ENCODE results near the gene STX3.

STX3 gene

GRCh38 chr11:59770319-59770718 is 15.1 kb downstream of the STX3 start:
- TF ChIP-seq, protein P1, sequence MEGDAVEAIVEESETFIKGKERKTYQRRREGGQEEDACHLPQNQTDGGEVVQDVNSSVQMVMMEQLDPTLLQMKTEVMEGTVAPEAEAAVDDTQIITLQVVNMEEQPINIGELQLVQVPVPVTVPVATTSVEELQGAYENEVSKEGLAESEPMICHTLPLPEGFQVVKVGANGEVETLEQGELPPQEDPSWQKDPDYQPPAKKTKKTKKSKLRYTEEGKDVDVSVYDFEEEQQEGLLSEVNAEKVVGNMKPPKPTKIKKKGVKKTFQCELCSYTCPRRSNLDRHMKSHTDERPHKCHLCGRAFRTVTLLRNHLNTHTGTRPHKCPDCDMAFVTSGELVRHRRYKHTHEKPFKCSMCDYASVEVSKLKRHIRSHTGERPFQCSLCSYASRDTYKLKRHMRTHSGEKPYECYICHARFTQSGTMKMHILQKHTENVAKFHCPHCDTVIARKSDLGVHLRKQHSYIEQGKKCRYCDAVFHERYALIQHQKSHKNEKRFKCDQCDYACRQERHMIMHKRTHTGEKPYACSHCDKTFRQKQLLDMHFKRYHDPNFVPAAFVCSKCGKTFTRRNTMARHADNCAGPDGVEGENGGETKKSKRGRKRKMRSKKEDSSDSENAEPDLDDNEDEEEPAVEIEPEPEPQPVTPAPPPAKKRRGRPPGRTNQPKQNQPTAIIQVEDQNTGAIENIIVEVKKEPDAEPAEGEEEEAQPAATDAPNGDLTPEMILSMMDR (IDR thresholded peaks at IDR 0.05), result no peak

- TF ChIP-seq, protein P1 (IDR thresholded peaks at IDR 0.05), result no peak
Observed at GRCh38 chr11:59770869-59771268, 15.7 kb downstream of the STX3 start.

GRCh38 chr11:59771605-59772004 is 16.4 kb downstream of the STX3 start:
- TF ChIP-seq, protein P1 (IDR thresholded peaks at IDR 0.05), result no peak

- TF ChIP-seq, protein P1 (IDR thresholded peaks at IDR 0.05), result no peak
Observed at GRCh38 chr11:59773083-59773440, 17.9 kb downstream of the STX3 start.

GRCh38 chr11:59776210-59777066 is 21.3 kb downstream of the STX3 start:
- TF ChIP-seq, protein P1 (IDR thresholded peaks at IDR 0.05), result no peak

DNA sequence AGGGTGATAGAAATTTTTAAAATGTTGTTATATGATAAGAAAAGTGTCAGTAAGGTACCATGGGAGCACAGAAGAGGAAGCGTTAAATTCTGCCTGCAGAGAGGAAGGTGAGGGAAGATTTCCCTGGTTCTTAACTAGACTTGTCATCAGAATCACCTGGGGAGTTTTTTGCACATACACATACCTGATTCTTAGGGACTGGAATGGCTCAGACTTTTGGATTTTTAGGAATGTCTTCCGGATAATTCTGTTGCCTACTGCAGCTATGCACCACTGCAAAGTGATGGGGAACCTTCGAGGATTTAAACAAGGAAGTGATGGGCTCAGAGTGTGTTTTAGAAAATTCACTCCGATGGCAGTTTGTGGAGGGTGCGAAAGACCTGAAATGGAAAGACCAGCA is 21.9 kb downstream of the STX3 start:
- TF ChIP-seq, protein P1 (IDR thresholded peaks at IDR 0.05), result no peak

GRCh38 chr11:59778122-59778521 is 22.9 kb downstream of the STX3 start:
- TF ChIP-seq, protein P1 (IDR thresholded peaks at IDR 0.05), result no peak

Measured in LNCAP (cell line).